ENCODE measurements around the gene TNS3.
"Not testable (repeated sequence)": the region's sequence is repeated elsewhere in the genome, so short reads cannot be mapped to it uniquely, and the experiment has no call there.

Gene TNS3

DNA sequence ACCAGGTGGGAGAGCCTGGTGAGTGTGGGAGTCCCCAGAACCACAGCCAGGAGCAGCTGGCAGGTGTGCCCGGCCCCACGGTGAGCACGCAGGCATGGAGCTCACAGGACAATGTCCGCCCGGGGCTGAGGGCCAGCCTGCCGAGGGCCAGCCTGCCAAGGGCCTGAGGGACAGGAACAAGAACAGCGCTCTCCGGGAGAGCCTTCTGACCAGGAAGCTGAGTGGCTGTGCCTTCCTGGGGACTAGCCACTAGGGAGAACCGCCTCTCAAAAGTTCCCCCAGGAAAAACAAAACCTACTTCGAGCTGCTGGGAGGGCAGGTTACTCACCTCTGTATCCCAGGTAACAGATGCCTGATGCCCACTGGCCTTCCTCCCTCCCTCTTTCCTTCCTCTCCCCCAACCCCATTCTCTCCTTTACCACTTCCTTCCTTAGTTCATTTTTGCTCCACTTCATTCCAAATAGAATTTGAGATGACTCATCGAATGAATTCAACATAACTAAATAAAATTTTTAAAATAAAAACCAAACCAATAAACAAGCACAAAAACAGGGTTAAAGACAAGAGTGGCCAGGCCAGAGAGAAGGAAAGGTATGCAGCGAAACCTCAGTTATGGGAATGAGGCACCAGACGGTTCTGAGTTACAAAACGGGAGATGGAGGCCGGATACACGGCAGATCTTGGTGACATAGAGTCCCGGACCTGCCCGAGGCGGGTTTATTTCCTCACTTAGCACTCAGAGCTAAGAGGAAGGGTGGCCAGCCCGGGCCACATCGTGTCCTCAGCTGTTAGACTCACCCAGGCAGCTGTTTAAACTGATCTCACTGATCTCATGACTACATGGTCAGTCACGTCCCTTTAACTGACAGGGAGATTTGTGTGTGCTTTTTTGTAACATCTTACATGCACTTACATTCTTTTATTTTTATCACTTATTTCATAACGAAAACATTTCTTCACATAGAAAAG lies 128.5 kb downstream of the TNS3 start:
- DNase-seq (ENCODE audit: low spot score): no peak

DNA sequence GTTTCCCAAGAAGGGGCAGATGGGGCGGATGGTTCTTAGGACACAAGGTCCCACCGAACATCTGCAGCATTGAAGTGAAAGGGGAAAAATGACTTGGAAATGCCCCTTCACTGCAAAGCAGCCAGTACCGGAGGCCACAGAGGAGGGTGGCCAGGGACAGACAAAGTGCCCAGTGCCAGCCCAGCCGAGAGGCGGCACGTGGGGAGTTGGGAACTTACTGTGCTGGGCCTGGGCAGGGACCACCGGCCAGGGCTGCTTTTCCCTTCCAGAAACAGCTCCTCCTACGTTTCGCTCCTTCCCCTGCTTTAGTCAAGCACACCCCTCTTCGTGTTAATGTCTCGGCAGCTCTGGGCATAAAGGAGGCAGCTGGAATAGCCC lies 129.2 kb downstream of the TNS3 start:
- no peak for DNase-seq (ENCODE audit: low spot score)

DNA sequence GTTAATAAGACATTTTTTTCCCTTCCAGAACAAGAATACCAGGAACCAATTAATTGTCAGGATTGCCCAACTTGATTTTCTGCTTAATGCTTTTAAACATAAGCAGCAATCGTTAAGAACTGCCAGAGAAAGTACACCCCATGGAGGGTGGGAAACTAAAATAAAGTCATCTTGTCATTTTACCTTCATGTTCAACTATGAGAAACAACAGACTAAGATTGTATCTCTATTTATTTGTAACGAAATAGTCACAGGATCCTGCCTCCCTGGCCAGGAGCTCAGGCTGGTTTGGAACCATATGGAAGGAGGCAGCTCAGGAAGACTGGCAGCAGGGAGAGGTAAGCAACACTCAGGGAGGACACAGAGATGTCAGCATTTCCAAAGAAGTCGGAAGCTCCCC lies 129.6 kb downstream of the TNS3 start:
- peak; percentile 34 for DNase-seq (ENCODE audit: low spot score)

DNA sequence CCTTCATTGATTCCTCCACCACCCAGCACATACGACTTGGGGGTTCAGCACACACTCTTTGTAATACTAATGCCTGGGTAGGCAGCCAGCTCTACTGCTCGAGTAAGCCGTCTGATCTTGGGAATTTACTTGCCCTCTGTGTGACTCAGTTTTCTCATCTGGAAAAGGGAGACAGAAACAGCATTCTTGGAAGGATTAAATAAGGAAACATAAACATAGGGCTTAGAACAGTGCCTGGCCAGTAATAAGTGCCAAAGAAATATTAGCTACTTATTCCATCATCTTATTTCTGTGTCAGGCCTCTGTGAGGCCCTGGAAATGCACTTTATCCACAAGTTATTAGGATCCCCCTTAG lies 130.1 kb downstream of the TNS3 start:
- no peak for DNase-seq (ENCODE audit: low spot score)

DNA sequence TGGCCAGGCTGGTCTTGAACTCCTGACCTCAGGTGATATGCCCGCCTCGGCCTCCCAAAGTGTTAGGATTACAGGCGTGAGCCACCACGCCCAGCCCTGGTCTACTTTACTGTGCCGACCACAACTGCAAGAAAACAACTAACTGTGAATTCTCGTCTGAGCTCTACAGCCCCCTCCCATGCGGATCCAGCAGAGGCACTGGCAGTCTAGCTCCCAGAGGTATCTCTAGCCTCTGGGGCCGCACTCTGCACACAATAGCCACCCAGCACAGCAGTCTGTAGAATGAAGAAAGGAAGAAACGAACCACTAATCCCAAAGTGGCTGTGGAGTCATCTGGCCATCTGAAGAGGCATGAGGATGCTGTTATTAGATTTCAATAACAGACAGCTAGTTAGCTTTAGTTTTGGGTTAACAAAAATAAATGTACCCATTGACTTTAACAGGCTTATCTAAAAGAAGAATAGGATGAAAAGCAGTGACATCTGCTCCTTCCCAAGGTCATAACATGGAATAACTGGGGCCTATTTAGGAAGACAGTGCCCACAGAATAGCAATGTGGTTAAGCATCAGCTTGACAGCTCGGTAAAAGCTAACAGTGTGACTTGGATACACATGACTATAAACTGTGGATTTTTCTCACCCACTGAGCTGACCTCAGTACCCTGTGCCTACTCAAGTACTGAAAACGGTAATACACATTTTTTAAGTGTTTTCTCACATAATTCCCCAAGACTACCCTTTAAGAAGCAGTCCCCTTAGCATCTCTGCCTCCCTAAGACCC lies 131.9 kb downstream of the TNS3 start:
- DNase-seq (ENCODE audit: low spot score): no peak

DNA sequence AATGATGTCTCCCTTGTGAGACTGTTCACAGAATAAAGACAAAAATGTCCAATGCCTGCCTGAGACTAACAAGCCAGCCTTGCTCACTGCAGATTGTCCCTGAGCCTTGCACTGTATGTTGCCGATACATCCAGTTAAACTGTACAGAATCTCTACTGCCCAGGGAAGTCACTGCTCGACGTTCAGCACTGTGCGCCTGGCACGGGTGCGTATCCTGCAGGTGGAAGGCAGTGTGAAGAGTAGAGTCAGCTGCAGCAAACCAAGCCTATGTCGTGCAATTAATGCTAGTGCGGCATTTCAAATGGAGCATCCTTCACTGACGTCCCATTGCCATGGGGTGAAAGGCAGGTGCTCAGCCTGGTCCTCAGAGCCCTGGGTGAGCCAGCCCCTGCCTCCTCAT lies 132.9 kb downstream of the TNS3 start:
- no peak for DNase-seq (ENCODE audit: low spot score)

DNA sequence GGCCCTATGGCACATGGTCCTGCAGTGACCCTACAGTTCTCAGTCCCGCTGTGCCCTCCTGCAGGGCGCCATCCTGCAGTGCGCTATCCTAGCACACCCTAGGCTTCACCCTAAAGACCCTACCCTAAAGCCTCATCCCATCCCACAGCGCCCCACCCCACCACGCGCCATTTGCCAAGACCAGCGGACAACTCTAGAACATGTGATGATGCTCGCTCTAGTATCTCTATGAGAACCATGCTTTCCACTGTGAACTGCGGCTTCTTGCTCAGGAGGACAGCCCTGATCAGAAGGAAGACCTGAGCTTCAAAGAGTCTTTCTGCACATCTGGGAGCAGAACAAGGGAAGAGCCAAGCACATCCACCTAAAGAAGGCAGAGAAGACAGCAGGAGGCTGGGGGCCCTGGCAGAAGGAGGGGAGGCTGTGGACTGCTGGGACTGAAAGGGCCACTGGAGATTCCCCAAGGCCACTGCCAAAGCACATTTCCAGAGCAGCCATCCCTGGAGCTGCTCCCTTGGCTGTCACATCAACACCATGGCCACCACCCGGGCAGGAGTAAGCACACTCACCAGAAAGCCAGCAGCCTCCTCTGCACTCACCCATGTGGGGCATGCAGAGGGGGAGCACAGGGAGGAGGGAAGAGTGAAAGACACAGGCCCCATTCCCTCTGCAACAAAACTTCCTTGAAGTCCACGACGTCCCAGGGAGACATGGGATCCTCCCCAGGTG lies 134.1 kb downstream of the TNS3 start:
- no peak for DNase-seq (ENCODE audit: low spot score)

DNA sequence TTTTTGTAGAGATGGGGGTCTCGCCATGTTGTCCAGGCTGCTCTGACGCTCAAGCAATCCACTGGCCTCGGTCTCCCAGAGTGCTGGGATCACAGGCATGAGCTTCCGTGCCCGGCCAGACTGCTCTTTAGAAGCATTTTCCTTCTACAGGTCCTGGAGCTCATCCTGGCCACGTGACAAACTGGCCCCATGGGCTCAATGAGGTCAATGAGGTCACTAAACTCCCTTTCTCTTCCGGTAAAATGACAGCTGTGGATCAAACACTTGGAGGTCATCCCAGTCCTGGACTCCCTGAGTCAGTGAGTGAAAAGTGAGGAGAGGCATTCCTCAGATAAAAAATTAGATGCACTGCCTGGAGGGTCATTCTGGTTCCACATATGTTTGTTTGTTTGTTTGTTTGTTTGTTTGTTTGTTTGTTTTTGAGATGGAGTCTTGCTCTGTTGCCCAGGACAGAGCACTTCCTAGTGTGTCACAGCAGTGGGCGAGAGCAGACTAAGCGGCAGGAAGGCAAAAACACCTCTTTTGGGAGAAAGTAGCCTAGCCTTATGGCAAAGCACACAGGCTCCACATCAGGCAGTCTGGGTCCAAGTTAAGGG lies 134.9 kb downstream of the TNS3 start:
- DNase-seq (ENCODE audit: low spot score): no peak

DNA sequence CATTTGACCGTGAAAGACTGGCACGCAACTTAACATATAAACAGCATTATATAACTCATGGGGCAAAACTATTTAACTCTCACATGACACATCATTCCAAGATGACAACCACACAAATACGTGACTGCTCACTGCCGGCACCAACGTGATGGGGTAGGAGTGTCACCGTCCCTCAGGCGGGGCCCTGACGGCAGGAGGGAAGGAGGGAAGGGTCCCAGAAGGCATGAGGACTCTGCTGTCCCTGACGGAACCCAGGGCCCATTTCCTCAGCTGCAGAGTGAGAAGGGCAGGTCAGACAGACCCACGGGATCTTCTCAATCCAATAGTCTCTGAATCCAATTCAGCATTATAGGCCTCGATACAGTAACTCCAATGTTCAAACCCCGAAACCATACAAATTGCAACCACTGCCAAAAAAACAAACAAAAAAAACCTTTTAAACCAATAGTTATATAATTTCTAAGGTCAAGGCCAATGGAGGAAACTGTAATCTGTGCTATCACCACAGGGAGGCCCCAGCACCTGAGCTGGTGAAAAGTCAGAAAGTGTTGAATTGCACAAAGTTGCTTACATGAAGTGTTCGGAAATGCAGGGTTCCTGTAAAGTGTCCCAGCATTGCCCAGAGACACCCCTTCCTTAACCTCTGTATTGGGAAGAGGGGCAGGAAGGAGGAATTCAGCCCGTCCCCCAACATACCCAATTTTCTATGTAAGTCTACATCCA lies 137.4 kb downstream of the TNS3 start:
- no peak for DNase-seq (ENCODE audit: low spot score)

DNA sequence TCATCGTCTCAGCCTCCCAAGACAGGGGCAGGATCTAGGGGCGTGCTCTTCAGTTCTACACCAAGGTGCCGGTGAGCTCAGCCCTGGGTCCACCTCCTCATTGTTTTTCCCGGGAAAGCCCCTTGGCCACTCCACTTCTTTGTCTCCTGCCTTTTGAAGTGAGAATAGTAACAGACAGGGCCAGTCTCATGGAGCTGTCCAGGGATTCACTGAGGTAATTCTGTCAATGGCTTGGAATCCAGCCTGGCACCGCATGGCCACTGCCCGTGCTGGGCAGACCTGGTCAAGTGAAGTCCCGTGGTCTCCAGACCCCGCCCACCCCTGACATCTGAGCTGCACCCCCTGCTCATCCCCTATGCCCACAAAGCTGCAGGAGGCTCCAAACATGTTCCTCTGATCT lies 138.9 kb downstream of the TNS3 start:
- no peak for DNase-seq (ENCODE audit: low spot score)

DNA sequence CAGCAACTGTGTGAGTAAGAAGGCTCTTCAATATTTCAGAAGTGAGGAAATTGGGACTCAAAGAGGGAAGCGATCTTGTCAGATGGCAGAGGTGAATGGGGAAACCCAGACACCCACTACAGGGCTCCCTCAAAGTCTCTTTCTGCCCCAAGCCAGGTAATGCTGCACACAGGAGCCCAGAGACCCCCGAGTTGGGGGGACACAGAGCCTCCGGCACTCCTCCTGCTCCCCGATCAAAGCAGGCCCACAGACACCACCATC lies 139.4 kb downstream of the TNS3 start:
- DNase-seq (ENCODE audit: low spot score): no peak

DNA sequence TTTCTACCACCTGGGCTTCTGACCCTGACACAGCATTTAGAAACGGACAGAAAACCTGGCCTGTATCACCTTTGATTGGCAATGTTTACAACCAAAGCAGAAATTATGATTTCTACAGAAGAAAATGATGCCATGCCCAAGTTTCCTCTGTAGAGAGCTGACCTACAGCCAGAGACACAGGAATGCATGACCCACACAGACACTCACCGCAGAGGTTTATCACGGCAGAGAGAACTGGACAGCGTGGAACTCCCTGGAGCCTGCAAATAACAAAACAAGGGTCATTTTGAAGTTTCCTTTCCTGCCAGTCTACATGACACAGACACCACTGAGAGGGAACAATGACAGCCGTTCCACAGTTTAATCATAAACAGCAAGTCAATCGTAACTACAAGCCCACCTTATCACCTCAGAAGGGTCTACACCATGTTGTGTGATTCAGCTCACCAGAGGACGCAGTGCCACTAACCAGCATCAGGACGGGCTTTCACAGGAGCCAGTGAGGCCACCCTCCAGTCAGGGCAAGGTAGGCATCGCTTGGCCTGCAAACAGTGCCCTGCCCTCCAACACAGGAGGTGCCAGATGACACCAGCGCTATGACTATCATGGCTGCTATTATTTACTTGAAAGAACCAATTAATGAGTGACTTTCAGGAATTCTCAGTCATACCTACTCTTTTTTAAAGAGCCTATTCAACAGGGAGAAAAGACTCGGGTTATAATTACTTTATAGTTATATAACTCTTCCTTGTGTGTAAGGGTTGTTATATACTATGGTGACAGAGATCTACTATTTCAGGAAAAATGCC lies 139.9 kb downstream of the TNS3 start:
- no peak for DNase-seq (ENCODE audit: low spot score)

DNA sequence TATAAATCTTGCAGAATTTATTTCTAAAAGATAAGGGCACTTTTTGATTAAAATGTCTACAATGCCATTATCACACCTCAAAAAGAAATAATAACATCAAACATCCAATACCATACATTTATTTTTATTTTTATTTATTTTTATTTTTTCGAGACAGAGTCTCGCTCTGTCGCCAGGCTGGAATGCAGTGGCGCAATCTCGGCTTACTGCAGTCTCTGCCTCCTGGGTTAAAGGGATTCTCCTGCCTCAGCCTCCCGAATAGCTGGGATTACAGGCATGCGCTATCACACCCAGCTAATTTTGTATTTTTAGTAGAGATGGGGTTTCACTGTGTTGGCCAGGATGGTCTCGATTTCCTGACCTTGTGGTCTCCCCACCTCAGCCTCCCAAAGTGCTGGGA lies 140.9 kb downstream of the TNS3 start:
- not testable (repeated sequence) for DNase-seq (ENCODE audit: low spot score)

DNA sequence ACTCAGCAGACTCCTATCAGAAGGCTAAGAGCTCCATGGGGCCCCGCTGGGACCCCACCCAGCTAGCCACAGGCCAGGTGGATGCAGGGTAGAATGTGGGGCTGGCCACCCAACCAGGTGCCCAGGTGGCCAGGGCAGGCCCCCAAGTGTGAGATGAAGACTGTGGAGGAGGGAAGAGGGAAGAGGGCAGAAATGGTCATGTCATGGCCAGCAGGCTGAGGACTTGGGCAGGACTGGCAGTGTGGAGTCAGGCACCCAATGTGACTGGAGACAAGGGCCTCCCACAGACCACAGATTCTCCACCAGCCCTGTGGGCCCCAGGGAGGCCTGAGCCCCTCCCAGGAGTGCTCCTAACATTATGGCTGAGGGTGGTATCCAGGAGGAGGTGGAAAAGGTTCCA lies 141.6 kb downstream of the TNS3 start:
- DNase-seq (ENCODE audit: low spot score): no peak

DNA sequence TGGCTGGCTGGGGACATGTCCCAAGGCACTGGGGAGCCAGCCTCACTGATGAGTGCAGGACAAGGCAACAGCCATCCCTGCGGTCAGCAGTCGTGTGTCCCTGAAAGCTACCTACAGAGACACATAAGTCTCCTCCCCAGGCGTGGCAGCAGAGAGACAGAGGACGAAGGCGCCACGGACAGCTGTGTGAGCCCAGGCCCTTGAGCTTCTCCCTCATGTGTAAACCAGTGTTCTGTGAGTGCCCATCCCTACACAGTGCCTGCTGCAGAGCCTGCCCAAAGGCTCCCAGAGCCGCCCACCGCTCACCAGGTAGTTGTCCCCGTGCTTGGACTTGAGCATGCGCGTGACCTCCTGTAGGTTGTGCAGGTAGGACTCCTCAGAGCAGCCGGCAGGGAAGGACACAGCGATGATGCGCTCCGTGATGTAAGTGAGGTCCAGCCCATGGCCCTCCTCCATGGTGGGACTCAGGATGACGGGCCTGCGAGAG lies 142.7 kb downstream of the TNS3 start:
- no peak for DNase-seq (ENCODE audit: low spot score)

DNA sequence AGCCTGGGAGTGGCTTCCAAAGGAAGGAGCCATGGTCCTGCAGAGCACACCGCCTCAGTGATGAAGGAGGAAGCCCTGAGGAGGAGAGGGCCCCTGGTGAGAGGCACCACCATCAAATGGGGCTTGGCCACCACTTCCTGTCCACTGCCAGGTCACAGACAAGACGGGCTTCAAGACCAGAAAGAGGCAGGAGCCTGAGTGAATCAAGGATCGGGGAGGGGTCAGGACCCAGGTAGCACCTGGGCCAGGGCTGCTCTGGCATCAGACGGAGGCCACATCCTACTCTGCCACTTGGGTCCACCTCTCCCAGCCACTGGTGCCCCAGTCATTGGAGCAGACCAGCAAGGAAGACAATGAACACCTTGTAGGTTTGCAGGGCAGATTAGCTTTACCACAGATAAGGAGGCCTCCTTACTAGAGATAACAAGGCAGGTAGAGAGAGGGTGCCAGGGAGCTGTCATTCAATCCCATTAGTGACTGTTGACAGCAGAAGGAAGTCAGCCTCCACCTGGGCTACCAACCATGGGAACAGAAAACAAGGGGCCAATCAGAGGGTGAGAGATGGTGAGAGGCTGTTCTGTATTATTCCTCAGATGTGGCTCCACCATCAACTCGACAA lies 143.4 kb downstream of the TNS3 start:
- DNase-seq (ENCODE audit: low spot score): no peak

DNA sequence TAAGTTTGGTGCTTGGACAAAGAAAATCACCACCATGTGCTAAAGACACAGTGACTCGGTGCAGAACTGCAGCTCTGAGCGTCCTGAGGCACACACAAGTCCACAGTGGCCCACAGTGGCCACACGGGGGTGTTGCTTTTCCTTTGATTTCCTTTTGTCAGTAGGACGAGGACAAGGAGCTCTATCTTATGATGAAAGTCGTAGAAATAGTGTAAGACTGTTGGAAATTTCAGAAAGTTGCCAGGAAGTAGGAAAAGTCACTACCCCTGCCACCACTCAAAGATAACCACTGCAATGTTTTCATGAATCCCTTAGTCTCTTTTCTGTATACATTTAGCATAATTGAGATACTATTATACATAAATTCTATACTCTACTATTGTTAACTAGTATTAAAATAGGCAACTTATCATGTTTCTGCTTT lies 146.0 kb downstream of the TNS3 start:
- DNase-seq (ENCODE audit: low spot score): peak; percentile 63

DNA sequence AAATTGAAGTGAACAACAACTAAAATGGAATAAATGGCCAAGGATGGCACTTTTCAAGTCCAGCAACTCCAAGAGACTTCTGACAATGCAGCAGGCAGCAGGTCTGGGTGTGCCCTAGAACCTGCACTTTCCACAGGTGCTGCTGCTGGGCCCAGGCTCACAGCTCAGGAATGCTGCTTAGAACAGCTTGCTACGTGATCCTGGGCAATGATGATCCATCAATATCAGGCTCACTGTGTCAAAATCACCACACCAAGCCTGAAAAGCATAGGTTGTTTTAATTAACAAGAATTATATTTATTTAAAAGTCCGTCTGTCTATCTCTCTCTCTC lies 148.4 kb downstream of the TNS3 start:
- DNase-seq (ENCODE audit: low spot score): no peak

DNA sequence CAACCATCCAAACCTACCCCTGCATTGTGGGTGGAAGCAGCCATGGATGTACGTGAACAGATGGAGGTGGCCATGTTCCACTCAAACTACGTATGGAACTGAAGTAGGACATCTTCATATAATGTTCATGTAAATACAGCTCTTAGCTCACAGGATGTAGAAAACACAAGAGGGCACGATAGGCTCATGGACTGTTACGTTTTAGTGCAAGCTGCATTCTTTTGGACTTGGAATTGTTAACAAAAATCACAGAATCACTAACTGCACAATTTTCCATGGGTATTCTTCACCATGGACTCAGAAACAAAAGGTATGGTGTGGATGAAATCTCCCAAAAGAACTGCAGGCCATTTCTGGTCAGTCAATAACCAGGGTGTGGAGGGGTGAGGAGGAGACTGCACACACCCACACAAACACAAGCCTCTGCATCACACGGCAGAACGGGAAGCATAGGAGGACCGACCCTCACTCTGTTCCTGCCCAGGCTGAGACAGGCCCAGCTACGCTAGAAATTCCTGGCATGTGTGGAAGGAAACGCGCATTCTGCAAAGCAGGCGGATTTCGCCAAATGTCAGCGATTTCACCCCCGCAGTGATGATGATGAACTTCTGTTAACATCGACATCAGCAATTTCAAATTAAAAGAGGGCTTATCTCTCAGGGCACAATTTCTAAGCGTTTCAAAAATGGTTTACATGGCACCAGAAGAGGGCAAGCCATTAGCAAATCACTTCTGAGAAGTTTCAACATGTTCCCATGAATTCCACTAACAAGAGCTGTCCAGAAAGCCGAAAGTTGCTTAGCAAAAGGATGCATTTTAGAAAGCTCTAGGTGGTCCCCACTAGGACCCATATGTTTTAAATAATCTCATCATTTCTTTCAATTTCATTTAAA lies 149.0 kb downstream of the TNS3 start:
- DNase-seq (ENCODE audit: low spot score): no peak

Measured in SK-N-DZ (cell line).